Activated CD8-positive, alpha-beta memory T cell treated with anti-CD3 and anti-CD28 coated beads for 48 hours (primary cell): Measurements from ENCODE around the gene TBC1D16.
"Not testable (repeated sequence)": the region's sequence is repeated elsewhere in the genome, so short reads cannot be mapped to it uniquely, and the experiment has no call there.

Source experiments
- DNase-seq, 3 experiments: peaks; one replicate each; pipeline ENCODE4 v3.0.0-alpha.2; 2020; ENCODE audit warnings: low read depth in 2 of 3, low spot score in 2 of 3

The TBC1D16 gene

GRCh38 chr17:80003969-80004368 lies 31.7 kb downstream of the TBC1D16 start:
- no peak for DNase-seq

- no peak for DNase-seq
Measured at GRCh38 chr17:80002690-80003490, 32.8 kb downstream of the TBC1D16 start.

- DNase-seq: no peak
Measured at GRCh38 chr17:80002070-80002641, 33.5 kb downstream of the TBC1D16 start.

GRCh38 chr17:80000981-80001775 lies 34.5 kb downstream of the TBC1D16 start:
- no peak for DNase-seq

GRCh38 chr17:80000136-80000535 lies 35.5 kb downstream of the TBC1D16 start:
- DNase-seq: no peak

- DNase-seq: peak in 2 of 3 experiments; percentile 36 to 49
Measured at GRCh38 chr17:79997011-79997660, 38.5 kb downstream of the TBC1D16 start.

GRCh38 chr17:79996291-79996690 lies 39.4 kb downstream of the TBC1D16 start:
- no peak for DNase-seq

GRCh38 chr17:79995696-79996095 lies 40.0 kb downstream of the TBC1D16 start:
- DNase-seq: no peak

- DNase-seq: no peak
Measured at GRCh38 chr17:79994602-79995001, 41.1 kb downstream of the TBC1D16 start.

- DNase-seq: not testable (repeated sequence)
Measured at GRCh38 chr17:79994228-79994569, 41.5 kb downstream of the TBC1D16 start.

GRCh38 chr17:79993390-79994227 lies 42.1 kb downstream of the TBC1D16 start:
- no peak for DNase-seq

GRCh38 chr17:79992649-79993389 lies 42.9 kb downstream of the TBC1D16 start:
- no peak for DNase-seq

- no peak for DNase-seq
Measured at GRCh38 chr17:79991924-79992648, 43.6 kb downstream of the TBC1D16 start.

- DNase-seq: peak in 2 of 3 experiments; percentile 50 to 54
Measured at GRCh38 chr17:79991140-79991923, 44.3 kb downstream of the TBC1D16 start.

GRCh38 chr17:79990704-79991103 lies 45.0 kb downstream of the TBC1D16 start:
- DNase-seq: no peak

GRCh38 chr17:79990051-79990592 lies 45.5 kb downstream of the TBC1D16 start:
- no peak for DNase-seq

- DNase-seq: no peak
Measured at GRCh38 chr17:79989106-79989835, 46.4 kb downstream of the TBC1D16 start.
